Stimulated activated memory B cell treated with anti-CD40 and anti-IgM and Interleukin-4, amounts not matched to agents 10 μg/mL and 1 μg/mL and 100 μg/mL, for 72 hours (primary cell): Measurements from ENCODE around the gene KLHDC10.
"Not testable (repeated sequence)": the region's sequence is repeated elsewhere in the genome, so short reads cannot be mapped to it uniquely, and the experiment has no call there.

Experiments
- ATAC-seq: fragments of 150-1000 bp; cut with Tn5 transposase; 2 replicates; pipeline ENCODE4 v1.10.0; 2021
- H3K27ac Mint-ChIP-seq: one replicate; pipeline ENCODE4 v1.8.0; 2022; ENCODE audit warnings: mild to moderate bottlenecking, mixed read lengths
- H3K27me3 Mint-ChIP-seq: one replicate; pipeline ENCODE4 v1.8.0; 2022; ENCODE audit warnings: mixed read lengths
- H3K36me3 Mint-ChIP-seq: one replicate; pipeline ENCODE4 v1.8.0; 2022; ENCODE audit warnings: mixed read lengths
- H3K4me1 Mint-ChIP-seq: one replicate; pipeline ENCODE4 v1.8.0; 2022; ENCODE audit warnings: mixed read lengths
- H3K4me3 Mint-ChIP-seq: one replicate; pipeline ENCODE4 v1.8.0; 2022; ENCODE audit warnings: mild to moderate bottlenecking, moderate library complexity, mixed read lengths
- H3K9me3 Mint-ChIP-seq: one replicate; pipeline ENCODE4 v1.8.0; 2022; ENCODE audit warnings: mixed read lengths

KLHDC10 gene, protein sequence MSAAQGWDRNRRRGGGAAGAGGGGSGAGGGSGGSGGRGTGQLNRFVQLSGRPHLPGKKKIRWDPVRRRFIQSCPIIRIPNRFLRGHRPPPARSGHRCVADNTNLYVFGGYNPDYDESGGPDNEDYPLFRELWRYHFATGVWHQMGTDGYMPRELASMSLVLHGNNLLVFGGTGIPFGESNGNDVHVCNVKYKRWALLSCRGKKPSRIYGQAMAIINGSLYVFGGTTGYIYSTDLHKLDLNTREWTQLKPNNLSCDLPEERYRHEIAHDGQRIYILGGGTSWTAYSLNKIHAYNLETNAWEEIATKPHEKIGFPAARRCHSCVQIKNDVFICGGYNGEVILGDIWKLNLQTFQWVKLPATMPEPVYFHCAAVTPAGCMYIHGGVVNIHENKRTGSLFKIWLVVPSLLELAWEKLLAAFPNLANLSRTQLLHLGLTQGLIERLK

DNA sequence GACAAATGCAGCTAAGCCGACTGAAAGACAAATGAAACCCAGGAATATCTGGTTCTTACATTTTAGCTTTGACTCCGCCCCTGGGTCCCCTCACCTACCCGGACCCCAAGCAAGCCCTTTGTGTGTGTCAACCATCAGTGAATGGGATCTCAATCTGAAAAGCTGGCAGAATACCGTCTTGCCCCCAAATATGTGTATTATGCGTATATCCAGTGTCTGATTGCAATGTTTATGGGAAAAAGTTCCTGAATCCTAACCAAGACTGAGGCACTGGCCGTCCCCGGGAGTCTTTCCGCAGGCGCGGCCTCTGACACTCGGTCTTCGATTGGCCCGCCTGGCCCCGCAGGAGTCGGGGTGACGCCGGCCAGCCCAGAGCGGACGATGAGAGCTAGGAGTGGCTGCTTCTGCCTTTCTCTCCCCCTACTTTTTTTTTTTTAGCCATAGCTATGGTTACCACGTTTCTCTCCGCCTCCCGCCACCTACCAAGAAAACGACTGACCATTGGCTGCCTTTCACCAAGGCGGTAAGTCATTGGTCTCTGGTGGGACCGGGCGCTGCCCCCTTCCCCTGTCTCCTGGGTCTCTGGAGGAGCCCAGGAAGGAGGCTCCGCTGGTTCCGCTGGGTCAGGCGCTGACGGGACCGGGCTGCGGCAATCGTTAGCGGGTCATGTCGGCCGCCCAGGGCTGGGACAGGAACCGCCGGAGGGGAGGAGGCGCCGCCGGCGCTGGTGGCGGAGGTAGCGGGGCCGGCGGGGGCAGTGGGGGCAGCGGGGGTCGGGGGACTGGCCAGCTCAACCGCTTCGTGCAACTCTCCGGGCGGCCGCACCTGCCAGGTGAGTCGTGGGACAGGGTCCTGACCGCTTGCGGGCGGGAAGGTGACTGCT lies at the start of gene KLHDC10:
KLHDC10 (plus strand) TSS at position 557 of the 883 bp plus-strand sequence; CDS start at position 667, 110 bp downstream.
- H3K4me1 Mint-ChIP-seq = peaks cover 48% of the 10 kb centered on the region
- H3K27ac Mint-ChIP-seq = peak within 1 kb of the TSS; percentile 72

DNA sequence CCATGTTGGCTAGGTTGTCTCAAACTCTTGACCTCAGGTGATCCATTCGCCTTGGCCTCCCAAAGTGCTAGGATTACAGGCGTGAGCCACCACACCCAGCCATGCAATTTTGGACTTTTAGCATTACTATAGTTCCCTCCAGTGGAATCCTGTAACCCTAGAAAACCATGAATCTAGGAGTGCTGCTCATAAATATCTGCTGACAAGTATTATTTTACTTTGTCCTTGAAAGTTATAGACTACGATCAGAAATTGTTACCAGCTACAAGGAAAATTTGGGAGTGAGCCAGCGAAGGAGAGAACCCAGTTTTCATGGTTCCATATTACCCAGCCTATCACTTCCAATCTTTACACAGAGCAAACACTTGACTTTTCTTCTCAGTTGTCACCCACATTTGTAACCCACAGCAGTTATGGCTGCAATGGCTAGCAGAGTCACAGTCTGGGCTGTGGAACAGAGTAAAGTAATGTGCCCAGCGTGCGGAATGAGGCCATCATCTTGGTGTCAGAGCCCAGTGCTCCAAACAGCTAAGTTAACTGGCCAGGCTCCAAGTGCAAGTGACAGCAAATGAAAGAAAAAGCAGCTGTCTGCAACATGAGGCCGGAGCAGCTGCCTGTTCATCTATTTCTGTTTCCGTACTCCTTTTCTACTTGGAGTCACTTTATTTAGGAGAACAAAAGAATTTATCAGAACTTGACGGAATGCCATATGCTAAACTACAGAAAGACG lies 49.1 kb upstream of the KLHDC10 start:
- Mint-ChIP-seq H3K27ac (no peak overlapping the region), H3K4me3 (no peak overlapping the region), H3K4me1 (no peaks in the 10 kb centered on the region), H3K36me3 (peaks cover 66% of the 10 kb centered on the region), H3K27me3 (no peaks in the 10 kb centered on the region), H3K9me3 (no peaks in the 10 kb centered on the region)
- ATAC-seq = no peak

More for the DNA sequence above, at the start of gene KLHDC10:
- Mint-ChIP-seq H3K9me3 (no peaks in the 10 kb centered on the region), H3K27me3 (peaks cover 8% of the 10 kb centered on the region), H3K36me3 (peaks cover 13% of the 10 kb centered on the region), H3K4me3 (peak within 1 kb of the TSS; percentile 85)
- ATAC-seq = peak; percentile 99

DNA sequence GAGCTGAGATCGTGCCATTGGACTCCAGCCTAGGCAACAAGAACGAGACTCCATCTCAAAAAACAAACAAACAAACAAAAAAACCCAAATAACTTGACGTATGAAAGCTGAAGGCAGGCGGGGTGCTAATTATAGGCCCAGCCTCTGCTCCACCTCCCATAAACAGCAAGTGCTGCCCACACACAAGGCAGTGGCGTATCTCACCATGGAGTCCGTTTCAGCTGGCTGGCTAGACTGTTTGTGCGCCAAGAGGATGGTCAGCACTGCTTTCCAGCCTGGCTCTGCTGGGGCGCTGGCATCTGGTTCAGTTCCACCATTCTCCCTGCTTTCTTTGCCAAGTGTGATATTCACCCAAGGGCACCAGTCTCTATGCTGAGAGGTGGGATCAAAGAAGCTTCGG lies 48.2 kb upstream of the KLHDC10 start:
- H3K4me3 Mint-ChIP-seq = no peak overlapping the region
- H3K27me3 Mint-ChIP-seq = no peaks in the 10 kb centered on the region
- no peaks in the 10 kb centered on the region for H3K4me1 Mint-ChIP-seq
- peaks cover 68% of the 10 kb centered on the region for H3K36me3 Mint-ChIP-seq
- no peak for ATAC-seq
- H3K9me3 Mint-ChIP-seq = no peaks in the 10 kb centered on the region
- no peak overlapping the region for H3K27ac Mint-ChIP-seq

DNA sequence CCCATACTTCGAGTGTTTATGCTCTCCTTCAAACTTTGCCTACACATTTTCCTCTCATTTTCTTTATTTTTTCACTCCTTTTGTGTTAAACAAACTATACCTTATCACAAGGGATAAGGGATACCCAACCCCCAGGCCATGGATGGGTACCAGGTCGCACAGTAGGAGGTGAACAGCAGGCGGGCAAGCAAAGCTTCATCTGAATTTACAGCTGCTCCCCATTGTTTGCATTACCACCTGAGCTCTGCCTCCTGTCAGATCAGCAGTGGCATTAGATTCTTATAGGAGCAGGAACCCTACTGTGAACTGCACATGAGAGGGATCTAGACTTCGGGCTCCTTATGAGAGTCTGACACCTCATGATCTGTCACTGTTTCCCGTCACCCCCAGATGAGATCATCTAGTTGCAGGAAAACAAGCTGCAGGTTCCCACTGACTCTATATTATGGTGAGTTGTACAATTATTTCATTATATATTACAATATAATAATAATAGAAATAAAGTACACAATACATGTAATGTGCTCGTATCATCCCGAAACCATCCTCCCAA lies 47.6 kb upstream of the KLHDC10 start:
- Mint-ChIP-seq H3K4me3 (no peak overlapping the region), H3K27ac (no peak overlapping the region), H3K9me3 (no peaks in the 10 kb centered on the region), H3K4me1 (no peaks in the 10 kb centered on the region), H3K36me3 (peaks cover 68% of the 10 kb centered on the region), H3K27me3 (no peaks in the 10 kb centered on the region)
- ATAC-seq = no peak

DNA sequence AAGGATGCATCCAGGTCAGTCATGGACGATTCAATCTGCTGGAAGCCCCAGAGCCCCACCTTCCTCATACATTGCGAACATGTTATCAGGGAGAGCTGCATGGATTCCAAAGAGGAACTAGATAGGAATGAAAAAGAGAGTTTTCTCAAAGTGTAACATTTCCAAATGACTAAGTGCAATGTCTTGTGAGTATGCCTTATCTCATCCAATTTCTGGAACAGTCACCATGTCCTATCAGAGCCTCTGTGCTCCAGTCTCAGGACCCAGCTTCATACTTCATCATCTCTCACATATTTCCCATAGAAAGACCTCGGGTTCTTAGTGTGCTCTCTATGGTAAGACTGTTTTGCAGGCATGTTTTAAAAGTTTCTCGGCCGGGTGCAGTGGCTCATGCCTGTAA lies 45.9 kb upstream of the KLHDC10 start:
- H3K27me3 Mint-ChIP-seq = no peaks in the 10 kb centered on the region
- ATAC-seq = no peak
- no peaks in the 10 kb centered on the region for H3K9me3 Mint-ChIP-seq
- no peak overlapping the region for H3K27ac Mint-ChIP-seq
- H3K4me1 Mint-ChIP-seq = no peaks in the 10 kb centered on the region
- no peak overlapping the region for H3K4me3 Mint-ChIP-seq
- peaks cover 63% of the 10 kb centered on the region for H3K36me3 Mint-ChIP-seq

DNA sequence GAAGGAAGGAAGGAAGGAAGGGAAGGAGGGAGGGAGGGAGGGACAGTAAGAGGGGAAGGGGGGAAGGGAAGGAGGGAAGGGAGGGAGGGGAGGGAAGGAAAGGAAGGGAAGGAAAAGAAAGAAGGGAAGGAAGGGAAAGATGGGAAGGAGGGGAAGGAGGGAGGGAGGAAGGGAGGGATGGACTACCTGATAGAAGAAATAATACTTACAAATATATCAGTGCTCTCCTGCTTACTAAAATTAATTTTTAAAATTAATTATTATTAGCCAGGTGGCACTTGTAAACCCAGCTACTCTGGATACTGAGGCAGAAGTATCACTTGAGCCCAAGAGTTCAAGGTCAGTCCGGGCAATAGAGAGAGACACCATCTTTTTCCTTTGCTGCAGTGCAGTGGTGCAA lies 37.6 kb upstream of the KLHDC10 start:
- no peaks in the 10 kb centered on the region for H3K27me3 Mint-ChIP-seq
- H3K4me3 Mint-ChIP-seq = no peak overlapping the region
- H3K27ac Mint-ChIP-seq = no peak overlapping the region
- peaks cover 49% of the 10 kb centered on the region for H3K36me3 Mint-ChIP-seq
- no peak for ATAC-seq
- no peaks in the 10 kb centered on the region for H3K9me3 Mint-ChIP-seq
- H3K4me1 Mint-ChIP-seq = no peaks in the 10 kb centered on the region

DNA sequence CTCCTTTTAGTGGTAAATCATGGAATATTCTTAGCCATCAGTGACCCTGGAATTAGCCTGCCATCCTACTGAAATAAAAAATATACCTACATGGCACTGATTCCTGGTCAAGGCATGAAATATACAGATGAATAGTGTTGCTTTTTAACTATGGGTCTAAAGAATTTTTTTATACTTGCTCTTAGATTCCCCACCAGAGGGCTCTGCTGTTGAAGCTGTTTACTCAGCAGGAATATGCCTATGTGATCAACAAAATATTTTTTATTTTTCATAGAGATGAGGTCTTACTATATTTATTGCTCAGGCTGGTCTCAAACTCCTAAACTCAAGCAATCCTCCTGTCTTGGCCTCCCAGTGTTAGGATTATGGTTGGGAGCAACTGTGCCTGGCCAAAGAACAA lies 32.6 kb upstream of the KLHDC10 start:
- H3K9me3 Mint-ChIP-seq = no peaks in the 10 kb centered on the region
- H3K36me3 Mint-ChIP-seq = peaks cover 38% of the 10 kb centered on the region
- no peak overlapping the region for H3K27ac Mint-ChIP-seq

DNA sequence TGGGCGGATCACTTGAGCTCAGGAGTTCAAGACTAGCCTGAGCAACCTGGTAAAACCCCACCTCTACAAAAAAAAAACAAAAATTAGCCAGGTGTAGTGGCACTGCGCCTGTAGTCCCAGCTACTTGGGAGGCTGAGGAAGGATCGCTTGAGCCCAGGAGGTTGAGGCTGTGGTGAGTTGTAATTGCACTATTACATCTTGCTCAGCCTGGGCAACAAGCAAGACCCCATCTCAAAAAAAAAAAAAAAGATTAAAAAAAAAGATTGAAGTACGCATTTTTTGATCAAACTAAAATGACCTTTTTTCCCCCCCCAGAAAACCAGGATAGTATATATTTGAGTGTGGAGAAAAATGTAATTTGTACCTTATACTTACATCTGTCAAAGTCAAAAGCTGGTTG lies 29.8 kb upstream of the KLHDC10 start:
- no peaks in the 10 kb centered on the region for H3K4me1 Mint-ChIP-seq
- peaks cover 48% of the 10 kb centered on the region for H3K36me3 Mint-ChIP-seq

More for the DNA sequence above, 32.6 kb upstream of the KLHDC10 start:
- Mint-ChIP-seq H3K27me3 (no peaks in the 10 kb centered on the region), H3K4me3 (no peak overlapping the region), H3K4me1 (no peaks in the 10 kb centered on the region)
- ATAC-seq = no peak

DNA sequence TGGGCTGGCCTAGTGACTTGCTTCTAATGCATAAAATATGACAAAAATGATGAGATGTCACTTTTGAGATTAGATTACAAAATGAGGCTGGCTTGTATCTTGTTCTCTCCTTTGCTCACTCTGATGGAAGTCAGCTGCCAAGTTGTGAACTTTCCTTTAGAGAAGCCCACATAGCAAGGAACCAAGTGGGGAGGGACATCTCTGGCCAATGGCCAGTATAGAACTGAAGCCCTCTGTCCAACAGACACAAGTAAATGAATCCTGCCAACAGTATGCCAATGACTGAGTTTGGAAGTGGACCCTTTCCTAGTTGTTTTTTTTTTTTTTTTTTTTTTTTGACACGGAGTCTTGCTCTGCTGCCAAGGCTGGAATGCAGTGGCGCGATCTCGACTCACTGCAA lies 22.5 kb upstream of the KLHDC10 start:
- Mint-ChIP-seq H3K27me3 (no peaks in the 10 kb centered on the region), H3K4me1 (peaks cover 6% of the 10 kb centered on the region), H3K4me3 (no peak overlapping the region), H3K27ac (no peak overlapping the region), H3K9me3 (no peaks in the 10 kb centered on the region), H3K36me3 (peaks cover 32% of the 10 kb centered on the region)
- ATAC-seq = no peak

More for the DNA sequence above, 29.8 kb upstream of the KLHDC10 start:
- H3K4me3 Mint-ChIP-seq = no peak overlapping the region
- no peak overlapping the region for H3K27ac Mint-ChIP-seq
- no peaks in the 10 kb centered on the region for H3K27me3 Mint-ChIP-seq
- H3K9me3 Mint-ChIP-seq = no peaks in the 10 kb centered on the region
- no peak for ATAC-seq

DNA sequence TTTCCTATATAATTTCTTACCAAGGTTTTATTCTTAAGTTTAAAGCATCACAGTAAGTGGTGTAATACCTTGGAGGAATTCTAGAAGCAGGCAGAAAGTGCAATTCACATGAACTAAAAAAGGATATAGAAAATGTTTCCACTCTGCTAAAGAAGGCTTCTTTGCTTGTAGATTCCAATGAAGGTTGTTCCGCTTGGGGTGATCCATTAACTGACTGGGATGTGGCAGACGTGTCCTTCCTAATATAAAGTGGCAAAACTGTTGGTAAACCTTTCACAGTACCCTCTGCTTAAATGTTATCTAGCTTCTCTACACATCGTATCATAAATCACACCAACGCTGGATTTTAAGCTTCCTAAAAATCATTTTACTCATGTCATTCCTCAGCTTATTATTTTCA lies 21.4 kb upstream of the KLHDC10 start:
- Mint-ChIP-seq H3K9me3 (no peaks in the 10 kb centered on the region), H3K36me3 (peaks cover 22% of the 10 kb centered on the region), H3K4me1 (peaks cover 6% of the 10 kb centered on the region), H3K27ac (no peak overlapping the region), H3K4me3 (no peak overlapping the region), H3K27me3 (no peaks in the 10 kb centered on the region)
- ATAC-seq = no peak

DNA sequence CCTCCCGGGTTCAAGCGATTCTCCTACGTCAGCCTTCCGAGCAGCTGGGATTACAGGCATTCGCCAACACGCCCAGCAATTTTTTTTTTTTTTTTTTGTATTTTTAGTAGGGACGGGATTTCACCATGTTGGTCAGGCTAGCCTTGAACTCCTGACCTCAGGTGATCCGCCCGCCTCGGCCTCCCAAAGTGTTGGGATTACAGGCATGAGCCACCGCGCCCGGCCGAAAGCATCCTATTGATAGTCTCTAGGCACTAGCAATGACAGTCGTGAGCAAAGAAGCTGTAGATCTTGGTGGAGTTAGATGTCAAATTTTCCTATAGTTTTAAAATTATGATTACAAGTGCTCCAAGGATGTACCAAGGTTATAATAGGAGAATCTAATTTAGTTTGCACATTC lies 18.1 kb upstream of the KLHDC10 start:
- H3K4me1 Mint-ChIP-seq, H3K4me3 Mint-ChIP-seq, H3K36me3 Mint-ChIP-seq, H3K27me3 Mint-ChIP-seq, ATAC-seq, H3K27ac Mint-ChIP-seq, H3K9me3 Mint-ChIP-seq: not testable (repeated sequence)

DNA sequence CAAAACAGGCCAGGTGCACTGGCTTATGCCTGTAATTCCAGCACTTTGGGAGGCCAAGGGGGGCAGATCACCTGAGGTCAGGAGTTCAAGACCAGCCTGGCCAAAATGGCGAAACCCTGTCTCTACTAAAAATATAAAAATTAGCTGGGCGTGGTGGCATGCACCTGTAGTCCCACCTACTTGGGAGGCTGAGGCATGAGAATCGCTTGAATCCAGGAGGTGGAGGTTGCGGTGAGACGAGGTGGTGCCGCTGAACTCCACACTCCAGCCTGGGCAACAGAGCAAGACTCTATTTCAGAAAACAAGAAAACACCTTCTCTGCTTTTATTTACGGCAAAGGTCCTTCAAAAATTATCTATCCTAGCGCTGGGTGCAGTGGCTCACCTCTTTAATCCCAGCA lies 15.1 kb upstream of the KLHDC10 start:
- H3K4me3 Mint-ChIP-seq, H3K4me1 Mint-ChIP-seq, H3K27ac Mint-ChIP-seq, H3K27me3 Mint-ChIP-seq, H3K9me3 Mint-ChIP-seq, ATAC-seq, H3K36me3 Mint-ChIP-seq: not testable (repeated sequence)

DNA sequence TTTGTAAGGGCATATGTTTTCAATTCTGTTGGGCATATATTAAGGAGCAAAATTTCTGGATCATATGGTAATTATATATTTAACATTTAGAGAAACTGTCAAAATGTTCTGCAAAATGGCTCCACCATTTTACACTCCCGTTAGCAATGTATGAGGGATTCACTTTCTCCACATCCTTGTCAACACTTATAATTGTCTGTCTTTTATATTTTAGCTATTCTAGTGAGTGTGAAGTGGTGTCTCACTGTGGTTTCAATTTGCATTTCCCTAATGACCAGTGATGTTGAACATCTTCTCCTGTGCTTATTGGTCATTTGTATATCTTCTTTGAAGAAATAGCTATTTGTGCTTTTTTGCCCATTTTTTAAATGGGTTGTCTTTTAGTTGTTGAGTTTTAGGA lies 8.1 kb upstream of the KLHDC10 start:
- Mint-ChIP-seq H3K9me3 (no peaks in the 10 kb centered on the region), H3K4me1 (no peaks in the 10 kb centered on the region), H3K27me3 (peaks cover 28% of the 10 kb centered on the region), H3K4me3 (no peak overlapping the region), H3K27ac (no peak overlapping the region), H3K36me3 (no peaks in the 10 kb centered on the region)
- ATAC-seq = no peak

DNA sequence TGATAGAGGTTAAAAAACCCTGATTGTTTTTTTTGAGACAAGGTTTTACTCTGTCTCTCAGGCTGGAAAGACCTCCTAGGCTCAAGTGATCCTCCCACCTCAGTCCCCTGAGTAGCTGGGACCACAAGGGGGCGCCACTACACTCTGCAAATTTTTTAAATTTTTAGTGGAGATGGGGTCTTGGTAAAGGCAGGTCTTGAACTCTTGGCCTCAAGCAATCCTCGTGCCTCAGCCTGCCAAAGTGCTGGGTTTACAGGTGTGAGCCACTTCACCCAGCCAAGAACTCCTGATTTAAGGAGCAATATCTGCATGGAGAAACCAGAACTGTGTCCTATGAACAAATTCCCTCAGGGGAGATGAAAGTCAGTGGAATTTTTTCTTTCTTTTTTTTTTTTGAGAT lies 7.3 kb upstream of the KLHDC10 start:
- Mint-ChIP-seq H3K4me1 (no peaks in the 10 kb centered on the region), H3K36me3 (no peaks in the 10 kb centered on the region), H3K27ac (no peak overlapping the region), H3K9me3 (no peaks in the 10 kb centered on the region), H3K27me3 (peaks cover 28% of the 10 kb centered on the region), H3K4me3 (no peak overlapping the region)
- peak; percentile 53 for ATAC-seq

DNA sequence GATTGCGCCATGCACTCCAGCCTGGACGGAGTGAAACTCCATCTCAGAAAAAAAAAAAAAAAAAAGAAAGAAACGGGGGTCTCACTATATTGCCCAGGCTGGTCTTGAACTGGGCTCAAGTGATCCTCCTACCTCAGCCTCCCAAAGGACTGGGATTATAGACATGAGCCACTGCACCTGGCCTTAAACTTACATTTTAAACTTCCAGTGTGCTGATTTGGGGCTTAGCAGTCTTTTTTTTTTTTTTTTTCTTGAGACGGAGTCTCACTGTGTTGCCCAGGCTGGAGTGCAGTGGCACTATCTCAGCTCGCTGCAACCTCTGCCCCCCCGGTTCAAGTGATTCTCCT lies 5.8 kb upstream of the KLHDC10 start:
- not testable (repeated sequence) for ATAC-seq, H3K36me3 Mint-ChIP-seq, H3K27ac Mint-ChIP-seq, H3K4me3 Mint-ChIP-seq, H3K4me1 Mint-ChIP-seq, H3K9me3 Mint-ChIP-seq
- H3K27me3 Mint-ChIP-seq = peaks cover 28% of the 10 kb centered on the region
